Esophagus (tissue), 2 donors: ENCODE measurements around the gene SLC2A9. TPM values are rescaled to one million over a fixed set of nuclear protein-coding genes. Genes with fewer than 3 reads are reported as not detected.

Source experiments
- H3K27ac ChIP-seq, 2 donors: one replicate each; pipeline ENCODE4 v1.5.1; 2013; ENCODE audit warnings: low read depth in 2 of 2, mild to moderate bottlenecking in 2 of 2, inconsistent platforms in 1 of 2, low read length in 1 of 2, moderate library complexity in 1 of 2
- H3K27me3 ChIP-seq, 2 donors: one replicate each; pipeline ENCODE4 v1.6.1; 2013; ENCODE audit warnings: low read length in 2 of 2, control low read depth in 1 of 2, mild to moderate bottlenecking in 1 of 2; ENCODE audit not compliant: insufficient read depth in 2 of 2, control insufficient read depth in 1 of 2
- H3K36me3 ChIP-seq, 2 donors: one replicate each; pipeline ENCODE4 v1.6.1; 2013; ENCODE audit warnings: low read length in 1 of 2; ENCODE audit not compliant: control insufficient read depth in 2 of 2, insufficient read depth in 2 of 2
- H3K4me1 ChIP-seq, 2 donors: one replicate each; pipeline ENCODE4 v1.6.1; 2013; ENCODE audit warnings: low read length in 1 of 2; ENCODE audit not compliant: control insufficient read depth in 2 of 2, insufficient read depth in 2 of 2
- H3K4me3 ChIP-seq, 2 donors: one replicate each; pipeline ENCODE4 v1.5.1; 2013; ENCODE audit warnings: low read length in 2 of 2, mild to moderate bottlenecking in 2 of 2, low read depth in 1 of 2, moderate library complexity in 1 of 2
- H3K9me3 ChIP-seq, 2 donors: one replicate each; pipeline ENCODE4 v1.6.1; 2013; ENCODE audit warnings: mild to moderate bottlenecking in 2 of 2, low read depth in 1 of 2, low read length in 1 of 2, moderate library complexity in 1 of 2; ENCODE audit not compliant: control insufficient read depth in 2 of 2, insufficient read depth in 1 of 2
- WGBS, 2 donors: extraction: QIAGEN DNeasy Blood & Tissue Kit; methylation state at CpG; one replicate each; pipeline ENCODE4 v1.1.7; 2013; 5-methylcytosine and 5-hydroxymethylcytosine counted together
- polyA plus RNA-seq, 2 donors: library from polyadenylated mRNA; stranded (reverse); fragments of 200-250 nt; gene quantifications; one replicate each; pipeline ENCODE4 v1.2.3, GENCODE V29; 2013
- donor health status: healthy with polysubstance abuse.
- donor health status: Bipolar disorder and iron deficiency.

The SLC2A9 gene
- polyA plus RNA-seq, 2 donors, result 4.1 to 5.8 TPM

DNA sequence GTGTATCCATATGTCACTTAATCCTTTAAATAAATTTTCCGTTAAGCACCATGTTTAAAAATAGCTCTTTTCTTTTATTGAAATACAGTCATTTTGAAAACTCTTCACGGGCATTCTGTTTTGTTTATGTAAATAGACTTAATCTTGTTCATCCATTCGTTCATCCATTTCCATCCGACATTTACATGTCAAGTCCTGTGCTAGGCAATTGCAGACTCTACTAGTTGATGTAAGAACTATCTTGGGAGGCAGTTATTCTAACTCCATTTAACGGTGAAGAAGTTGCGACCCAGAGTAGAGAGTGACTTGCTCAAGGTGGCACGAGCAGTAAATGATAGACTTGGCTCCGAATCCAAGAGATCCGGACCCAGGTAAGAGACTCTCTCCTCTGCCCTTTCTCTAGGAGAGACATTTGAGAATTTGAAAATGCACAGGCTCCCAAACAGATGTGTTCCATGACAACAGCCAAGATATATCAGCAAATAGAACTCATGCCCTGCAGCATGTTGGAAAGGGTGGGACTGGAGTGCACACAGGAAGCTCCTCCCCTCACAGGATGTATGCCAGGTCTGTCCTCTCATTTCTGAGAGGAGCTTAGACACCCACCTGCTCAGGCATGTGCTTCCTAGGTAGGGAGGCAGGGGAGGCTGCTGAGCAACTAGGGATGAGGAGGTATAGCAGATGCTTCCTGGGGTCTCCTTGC, 175.4 kb downstream of the SLC2A9 start:
- Histone ChIP-seq H3K36me3 (peaks cover 0 to 2% of the 10 kb centered on the region in 2 donors), H3K27me3 (no peaks in the 10 kb centered on the region), H3K9me3 (no peaks in the 10 kb centered on the region), H3K4me3 (no peak overlapping the region), H3K27ac (no peak overlapping the region), H3K4me1 (no peaks in the 10 kb centered on the region)
- WGBS, 2 donors, result 79 to 85% methylated on average over 9 of the region's 9 CpGs

DNA sequence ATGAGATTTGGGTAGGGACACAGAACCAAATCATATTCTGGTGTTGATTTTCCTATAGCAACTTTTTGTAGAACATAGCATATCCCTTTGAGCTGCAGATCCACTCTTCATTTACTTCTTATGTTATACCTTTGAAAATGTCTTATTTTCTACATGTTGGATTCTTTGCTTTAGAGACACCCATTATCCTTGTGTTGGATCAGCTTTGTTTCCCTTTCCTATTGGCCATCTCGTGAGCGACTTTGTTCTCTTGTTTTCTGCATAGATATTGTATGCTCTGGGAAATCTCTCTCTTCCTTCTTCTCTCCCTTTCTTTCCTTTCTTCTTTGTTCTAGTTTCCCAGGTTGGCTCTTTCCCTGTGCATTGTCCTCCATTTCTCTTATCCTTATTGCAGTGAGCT, 180.2 kb downstream of the SLC2A9 start:
- Histone ChIP-seq H3K4me3 (no peak overlapping the region), H3K9me3 (no peaks in the 10 kb centered on the region), H3K27ac (no peak overlapping the region), H3K4me1 (no peaks in the 10 kb centered on the region), H3K27me3 (no peaks in the 10 kb centered on the region), H3K36me3 (no peaks in the 10 kb centered on the region)
- WGBS, 2 donors, result 91 to 95% methylated on average over 2 of the region's 2 CpGs

DNA sequence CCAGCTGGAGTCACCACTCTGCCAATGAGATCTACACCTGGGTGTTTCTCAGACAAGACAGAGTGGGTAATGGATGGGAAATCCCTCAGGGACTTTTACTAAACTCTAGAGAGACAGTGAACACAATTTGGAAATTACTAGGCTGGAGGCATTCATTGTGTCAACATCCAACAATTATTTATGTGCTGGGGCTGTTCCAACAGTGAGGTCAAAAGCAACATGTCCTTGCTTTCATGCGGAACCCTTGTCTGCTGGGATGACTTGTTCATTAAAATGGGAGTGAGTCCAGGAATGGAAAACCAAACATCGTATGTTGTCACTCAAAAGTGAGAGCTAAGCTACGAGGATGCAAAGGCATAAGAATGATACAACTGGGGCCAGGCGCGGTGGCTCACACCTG, 185.9 kb downstream of the SLC2A9 start:
- 57 to 66% methylated on average over 5 of the region's 5 CpGs for WGBS, 2 donors
- Histone ChIP-seq H3K4me3 (no peak overlapping the region), H3K36me3 (peaks cover 0 to 4% of the 10 kb centered on the region in 2 donors), H3K9me3 (no peaks in the 10 kb centered on the region), H3K27ac (no peak overlapping the region), H3K27me3 (no peaks in the 10 kb centered on the region), H3K4me1 (peaks cover 0 to 3% of the 10 kb centered on the region in 2 donors)

DNA sequence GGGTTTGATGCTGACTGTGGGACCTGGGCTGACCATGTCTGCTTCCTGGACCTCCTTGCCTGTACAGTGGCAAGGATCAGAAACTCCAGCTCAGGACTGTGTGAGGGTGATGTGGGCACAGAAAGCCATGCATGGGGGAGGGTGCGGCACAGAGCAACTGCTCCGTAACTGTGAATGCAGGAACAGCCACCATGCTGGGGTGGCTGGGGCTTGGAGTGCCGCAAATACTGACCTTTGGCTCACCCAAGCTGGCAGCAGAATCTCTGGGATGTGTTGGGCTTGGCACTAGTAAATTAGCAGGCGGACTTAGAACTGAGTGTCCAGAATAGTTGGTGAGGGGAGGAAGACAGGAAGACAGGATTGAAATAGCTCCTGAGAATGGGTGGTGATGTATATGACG, 187.9 kb downstream of the SLC2A9 start:
- H3K27me3 ChIP-seq, result no peaks in the 10 kb centered on the region
- whole genome bisulfite sequencing, 2 donors, result 93 to 100% methylated on average over 5 of the region's 5 CpGs
- peaks cover 0 to 4% of the 10 kb centered on the region in 2 donors for H3K36me3 ChIP-seq
- H3K4me3 ChIP-seq, result no peak overlapping the region
- H3K4me1 ChIP-seq, result peaks cover 0 to 3% of the 10 kb centered on the region in 2 donors
- no peak overlapping the region for H3K27ac ChIP-seq
- H3K9me3 ChIP-seq, result no peaks in the 10 kb centered on the region

DNA sequence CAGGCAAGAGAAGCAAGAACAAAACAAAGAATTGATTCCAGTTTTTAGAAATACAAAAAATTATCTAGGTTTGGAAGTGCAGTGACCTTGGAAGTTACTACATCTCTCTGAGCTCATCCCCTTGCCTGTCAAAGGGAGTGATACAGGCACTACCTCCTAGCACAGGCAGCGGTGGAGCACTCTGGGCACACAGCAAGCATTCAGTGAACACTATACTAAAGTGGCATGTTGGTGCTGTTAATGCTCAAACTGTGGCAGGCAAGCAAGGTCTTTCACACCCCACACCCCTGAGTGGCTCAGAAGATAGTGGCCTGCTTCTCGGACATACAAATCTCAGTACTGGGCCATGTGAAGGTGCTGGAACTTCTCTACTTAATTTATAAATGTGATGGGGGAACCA, 188.7 kb downstream of the SLC2A9 start:
- no peak overlapping the region for H3K4me3 ChIP-seq
- no peak overlapping the region for H3K27ac ChIP-seq
- peaks cover 0 to 4% of the 10 kb centered on the region in 2 donors for H3K36me3 ChIP-seq
- WGBS, 2 donors, result 96% methylated on average over 2 of the region's 2 CpGs
- no peaks in the 10 kb centered on the region for H3K27me3 ChIP-seq
- H3K4me1 ChIP-seq, result peaks cover 0 to 3% of the 10 kb centered on the region in 2 donors
- H3K9me3 ChIP-seq, result no peaks in the 10 kb centered on the region

DNA sequence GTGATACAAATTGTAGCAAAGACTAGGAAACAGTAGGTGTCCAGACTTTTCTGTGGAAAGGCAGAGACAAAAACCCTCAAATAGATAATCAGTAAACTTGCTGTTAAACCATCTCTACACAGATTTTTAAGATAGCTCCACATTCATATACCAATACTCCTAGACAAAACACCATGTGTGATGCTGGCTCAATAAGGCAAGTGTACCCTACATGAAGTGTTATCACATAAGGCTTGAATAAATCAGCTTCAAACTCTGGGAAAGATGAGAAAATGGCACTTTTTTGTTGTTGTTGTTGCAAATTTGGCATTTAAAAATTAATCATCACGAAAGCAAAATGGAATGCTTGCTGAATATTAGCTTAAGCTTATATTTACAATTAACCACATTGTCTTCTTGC, 194.7 kb downstream of the SLC2A9 start:
- Histone ChIP-seq H3K4me3 (no peak overlapping the region), H3K27ac (no peak overlapping the region), H3K9me3 (no peaks in the 10 kb centered on the region), H3K4me1 (no peaks in the 10 kb centered on the region), H3K36me3 (peaks cover 0 to 2% of the 10 kb centered on the region in 2 donors), H3K27me3 (no peaks in the 10 kb centered on the region)
- 92 to 93% methylated on average over 1 of the region's 1 CpG for WGBS, 2 donors

DNA sequence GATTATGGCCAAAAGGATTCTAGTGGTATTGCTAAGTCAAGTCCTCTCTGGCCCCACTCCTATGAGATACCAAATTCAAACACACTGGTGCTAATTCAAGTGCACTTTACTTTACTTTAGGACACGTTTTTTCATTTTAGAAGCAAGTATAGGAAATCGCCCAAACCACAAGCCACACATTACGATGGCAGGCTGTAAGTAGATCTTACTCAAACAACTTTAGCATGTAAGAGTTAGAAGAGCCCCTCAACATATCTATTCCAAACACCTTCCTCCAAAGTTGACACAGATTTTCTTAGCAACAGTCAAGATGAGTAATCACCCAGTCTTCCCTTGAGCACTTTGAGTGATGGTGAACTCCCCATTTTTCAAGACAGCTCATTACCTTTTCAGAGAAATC, 196.2 kb downstream of the SLC2A9 start:
- Histone ChIP-seq H3K27ac (no peak overlapping the region), H3K4me3 (no peak overlapping the region), H3K36me3 (no peaks in the 10 kb centered on the region), H3K9me3 (no peaks in the 10 kb centered on the region), H3K27me3 (no peaks in the 10 kb centered on the region), H3K4me1 (no peaks in the 10 kb centered on the region)
- WGBS, 2 donors, result 62 to 70% methylated on average over 3 of the region's 3 CpGs

DNA sequence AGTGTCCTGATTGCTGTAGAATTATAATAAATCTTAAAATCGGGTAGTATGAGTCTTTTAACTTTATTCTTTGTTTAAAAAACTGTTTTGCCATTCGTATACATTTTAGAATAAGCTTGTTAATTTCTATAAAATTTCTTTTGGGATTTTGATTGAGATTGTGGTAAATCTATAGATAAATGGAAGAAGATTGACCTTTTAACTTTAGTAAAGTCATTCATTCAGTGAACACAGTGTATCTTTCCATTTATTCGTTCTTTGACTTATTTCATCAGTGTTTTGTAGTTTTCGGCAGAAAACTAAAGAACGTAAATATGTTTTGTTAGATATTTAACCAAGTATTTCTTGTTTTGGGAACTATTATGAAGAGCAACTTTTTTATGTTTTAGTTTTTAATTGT, 201.0 kb downstream of the SLC2A9 start:
- 72 to 75% methylated on average over 5 of the region's 5 CpGs for WGBS, 2 donors
- H3K9me3 ChIP-seq, result peaks cover 0 to 3% of the 10 kb centered on the region in 2 donors
- H3K4me3 ChIP-seq, result no peak overlapping the region
- H3K27me3 ChIP-seq, result no peaks in the 10 kb centered on the region
- no peaks in the 10 kb centered on the region for H3K4me1 ChIP-seq
- H3K27ac ChIP-seq, result no peak overlapping the region
- H3K36me3 ChIP-seq, result no peaks in the 10 kb centered on the region

DNA sequence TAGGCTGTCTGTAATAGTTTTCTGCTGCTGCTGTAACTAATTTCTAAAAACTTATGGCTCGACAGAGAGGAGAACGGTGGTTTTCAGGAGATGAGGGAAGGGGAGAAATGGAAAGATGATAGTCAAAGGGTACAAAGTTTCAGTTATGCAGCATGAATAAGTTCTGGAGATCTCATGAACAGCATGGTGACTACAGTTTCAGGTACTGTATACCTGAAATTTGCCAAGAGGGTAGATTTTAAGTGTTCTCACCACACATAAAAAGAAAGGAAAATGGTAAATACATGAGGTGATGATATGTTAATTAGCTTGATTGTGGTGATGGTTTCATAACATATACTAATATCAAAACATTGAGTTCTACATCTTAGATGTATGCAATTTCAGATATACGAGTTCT, 205.0 kb downstream of the SLC2A9 start:
- Histone ChIP-seq H3K4me1 (no peaks in the 10 kb centered on the region), H3K27ac (no peak overlapping the region)
- 86 to 89% methylated on average over 3 of the region's 3 CpGs for WGBS, 2 donors

More for the DNA sequence above, 205.0 kb downstream of the SLC2A9 start:
- Histone ChIP-seq H3K27me3 (no peaks in the 10 kb centered on the region), H3K36me3 (no peaks in the 10 kb centered on the region), H3K9me3 (peaks cover 0 to 3% of the 10 kb centered on the region in 2 donors), H3K4me3 (no peak overlapping the region)
